Mesendoderm (in vitro differentiated cells): Measurements from ENCODE around the gene SLC44A1.

Experiments used
- DNase-seq: peaks from one replicate; pipeline ENCODE4 v3.0.0; 2013
- H2AK5ac ChIP-seq: 2 replicates; pipeline ENCODE4 v1.6.1; 2013; ENCODE audit warnings: low read length, inconsistent platforms
- H2BK120ac ChIP-seq: 2 replicates; pipeline ENCODE4 v1.6.1; 2013; ENCODE audit warnings: low read depth, mild to moderate bottlenecking, low read length, moderate library complexity, mixed read lengths
- H2BK15ac ChIP-seq: replicated peaks from 2 replicates; pipeline ENCODE4 v1.6.1; 2013; ENCODE audit warnings: low read depth, mild to moderate bottlenecking, moderate library complexity
- H2BK5ac ChIP-seq: 2 replicates; pipeline ENCODE4 v1.6.1; 2013; ENCODE audit warnings: low read length, inconsistent platforms
- H3K18ac ChIP-seq: 2 replicates; pipeline ENCODE4 v1.6.1; 2013; ENCODE audit warnings: mild to moderate bottlenecking, low read length, mixed read lengths
- H3K23ac ChIP-seq: one replicate; pipeline ENCODE4 v1.6.1; 2013; ENCODE audit warnings: low read length
- H3K27ac ChIP-seq: 2 replicates; pipeline ENCODE4 v1.5.1; 2013; ENCODE audit warnings: low read depth, mild to moderate bottlenecking, inconsistent platforms, low read length, moderate library complexity
- H3K27me3 ChIP-seq: 2 replicates; pipeline ENCODE4 v1.6.1; 2013; ENCODE audit warnings: low read length, control low read depth, mild to moderate bottlenecking, inconsistent platforms; ENCODE audit not compliant: insufficient read depth, poor library complexity
- H3K36me3 ChIP-seq: 2 replicates; pipeline ENCODE4 v1.6.1; 2013; ENCODE audit warnings: low read length, inconsistent platforms; ENCODE audit not compliant: control insufficient read depth, insufficient read depth
- H3K4ac ChIP-seq: one replicate; pipeline ENCODE4 v1.6.1; 2013; ENCODE audit warnings: low read depth, mild to moderate bottlenecking, low read length, moderate library complexity
- H3K4me1 ChIP-seq: 2 replicates; pipeline ENCODE4 v1.6.1; 2013; ENCODE audit warnings: low read depth, low read length, inconsistent platforms; ENCODE audit not compliant: control insufficient read depth
- H3K4me2 ChIP-seq: 2 replicates; pipeline ENCODE4 v1.6.1; 2013; ENCODE audit warnings: low read length
- H3K4me3 ChIP-seq: 2 replicates; pipeline ENCODE4 v1.5.1; 2013; ENCODE audit warnings: mild to moderate bottlenecking, low read length
- H3K56ac ChIP-seq: one replicate; pipeline ENCODE4 v1.6.1; 2013; ENCODE audit warnings: low read length
- H3K79me1 ChIP-seq: 2 replicates; pipeline ENCODE4 v1.6.1; 2013; ENCODE audit warnings: low read length, inconsistent platforms
- H3K79me2 ChIP-seq: 2 replicates; pipeline ENCODE4 v1.6.1; 2013; ENCODE audit warnings: mild to moderate bottlenecking, low read length; ENCODE audit not compliant: control insufficient read depth, insufficient read depth
- H3K9ac ChIP-seq: 2 replicates; pipeline ENCODE4 v1.6.1; 2013; ENCODE audit warnings: low read length, inconsistent platforms
- H4K5ac ChIP-seq: one replicate; pipeline ENCODE4 v1.6.1; 2013; ENCODE audit warnings: low read length
- H4K8ac ChIP-seq: one replicate; pipeline ENCODE4 v1.6.1; 2013; ENCODE audit warnings: low read depth, mild to moderate bottlenecking, control low read depth, low read length, moderate library complexity
- WGBS: extraction: QIAGEN DNeasy Blood & Tissue Kit; methylation state at CpG from one replicate; pipeline ENCODE4 v1.1.7; 2013; ENCODE audit warnings: low lambda C conversion rate, missing lambda C conversion rate; ENCODE audit not compliant: insufficient coverage; ENCODE audit errors: extremely low coverage; 5-methylcytosine and 5-hydroxymethylcytosine counted together

SLC44A1 gene

DNA sequence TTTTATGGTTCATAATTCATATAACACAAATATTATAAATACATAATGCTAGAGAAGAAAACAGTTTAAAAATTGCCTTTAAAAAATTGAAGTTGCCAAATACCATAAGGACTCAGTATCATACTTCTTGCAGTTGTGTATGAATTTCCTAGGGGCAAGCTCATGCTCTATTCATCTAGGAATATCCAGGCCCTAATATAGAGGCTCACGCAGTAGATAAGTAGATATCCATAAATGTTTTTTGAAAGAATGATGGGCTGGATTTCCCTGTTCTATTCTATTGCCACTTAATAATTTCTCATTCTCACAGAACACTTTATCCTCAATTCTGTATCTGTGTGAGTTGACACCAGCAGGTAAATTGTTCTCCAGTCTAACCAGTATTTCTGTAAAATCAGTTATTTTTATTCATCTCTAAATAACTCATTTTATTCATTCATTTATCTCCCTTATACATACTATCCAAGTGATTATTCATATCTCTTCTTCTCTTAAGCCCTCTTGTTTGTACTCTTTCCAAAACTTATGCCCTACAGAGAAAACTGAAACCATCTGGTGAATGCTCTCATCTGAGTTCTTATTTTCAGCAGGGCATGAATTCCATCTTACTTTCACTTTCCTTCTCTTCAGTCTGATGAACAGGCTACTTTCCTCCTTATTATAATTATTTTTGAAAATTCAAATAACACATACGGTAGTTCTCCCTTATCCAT lies 97.1 kb downstream of the SLC44A1 start:
- Histone ChIP-seq H2AK5ac (no peak overlapping the region), H4K8ac (no peak overlapping the region), H3K4me2 (no peak overlapping the region), H3K4ac (no peak overlapping the region), H3K79me2 (no peaks in the 10 kb centered on the region), H2BK5ac (no peak overlapping the region), H3K4me3 (no peak overlapping the region), H3K18ac (no peak overlapping the region), H3K9ac (no peak overlapping the region), H3K27ac (no peak overlapping the region), H3K56ac (no peak overlapping the region), H3K23ac (no peak overlapping the region), H4K5ac (no peak overlapping the region), H3K4me1 (peaks cover 1% of the 10 kb centered on the region), H3K27me3 (no peaks in the 10 kb centered on the region), H2BK120ac (no peak overlapping the region), H3K36me3 (no peaks in the 10 kb centered on the region), H3K79me1 (no peaks in the 10 kb centered on the region), H2BK15ac (no peak overlapping the region)
- no peak for DNase-seq
- WGBS, result no CpG with 5 or more reads among the region's 2 CpGs

DNA sequence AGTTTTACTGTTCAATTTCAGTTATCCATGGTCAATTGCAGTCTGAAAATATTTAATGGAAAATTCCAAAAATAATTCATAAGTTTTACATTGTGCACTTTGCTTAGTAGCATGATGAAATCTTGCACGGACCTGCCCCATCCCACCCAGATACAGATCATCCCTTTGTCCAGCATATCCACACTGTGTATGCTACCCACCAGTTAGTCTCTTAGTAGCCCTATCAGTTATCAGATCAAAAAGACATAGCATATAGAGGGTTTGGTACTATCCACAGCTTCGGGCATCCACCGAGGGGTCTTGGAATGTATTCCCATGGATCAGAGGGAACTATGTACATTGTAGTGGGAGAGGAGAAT lies 97.7 kb downstream of the SLC44A1 start:
- H3K79me1 ChIP-seq, result no peaks in the 10 kb centered on the region
- H2BK120ac ChIP-seq, result no peak overlapping the region
- H2AK5ac ChIP-seq, result no peak overlapping the region
- no peak overlapping the region for H3K9ac ChIP-seq
- H3K4me3 ChIP-seq, result no peak overlapping the region
- H4K8ac ChIP-seq, result no peak overlapping the region
- no peak overlapping the region for H2BK15ac ChIP-seq
- H3K36me3 ChIP-seq, result no peaks in the 10 kb centered on the region
- H3K27ac ChIP-seq, result no peak overlapping the region
- no peaks in the 10 kb centered on the region for H3K79me2 ChIP-seq
- H3K23ac ChIP-seq, result no peak overlapping the region
- no peak overlapping the region for H3K4ac ChIP-seq
- H3K56ac ChIP-seq, result no peak overlapping the region
- no peak overlapping the region for H3K4me2 ChIP-seq
- no peak for DNase-seq
- H2BK5ac ChIP-seq, result no peak overlapping the region
- H4K5ac ChIP-seq, result no peak overlapping the region
- H3K27me3 ChIP-seq, result no peaks in the 10 kb centered on the region
- H3K4me1 ChIP-seq, result peaks cover 1% of the 10 kb centered on the region
- WGBS, result no CpG with 5 or more reads among the region's 3 CpGs
- H3K18ac ChIP-seq, result no peak overlapping the region

DNA sequence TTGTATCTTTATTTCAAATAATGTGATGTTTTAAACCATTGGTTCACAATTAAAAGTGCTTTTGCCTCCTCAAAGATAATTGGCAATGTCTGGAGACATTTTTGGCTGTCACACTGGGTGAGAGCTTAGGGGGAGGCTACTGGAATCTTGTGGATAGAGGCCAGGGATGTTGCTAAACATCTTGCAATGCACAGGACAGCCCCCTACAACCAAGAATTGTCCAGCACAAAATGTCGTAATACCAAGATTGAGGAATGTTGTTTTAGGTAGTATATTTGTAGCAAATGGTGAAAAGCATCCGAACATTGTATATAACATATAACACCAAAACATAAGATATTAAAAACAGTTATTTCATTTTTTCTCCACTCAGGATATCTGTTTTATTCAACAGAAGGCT lies 99.8 kb downstream of the SLC44A1 start:
- peaks cover 1% of the 10 kb centered on the region for H3K4me1 ChIP-seq
- no peak overlapping the region for H4K5ac ChIP-seq
- no peak overlapping the region for H2BK15ac ChIP-seq
- no peak overlapping the region for H3K9ac ChIP-seq
- no peaks in the 10 kb centered on the region for H3K27me3 ChIP-seq
- H3K79me1 ChIP-seq, result no peaks in the 10 kb centered on the region
- no peak overlapping the region for H4K8ac ChIP-seq
- no peak overlapping the region for H3K27ac ChIP-seq
- H3K79me2 ChIP-seq, result no peaks in the 10 kb centered on the region
- H3K4ac ChIP-seq, result no peak overlapping the region
- H3K18ac ChIP-seq, result no peak overlapping the region
- H2BK120ac ChIP-seq, result no peak overlapping the region
- H3K56ac ChIP-seq, result no peak overlapping the region
- H2BK5ac ChIP-seq, result no peak overlapping the region
- WGBS, result no CpG with 5 or more reads among the region's 2 CpGs
- H3K23ac ChIP-seq, result no peak overlapping the region
- no peak for DNase-seq
- no peaks in the 10 kb centered on the region for H3K36me3 ChIP-seq
- no peak overlapping the region for H3K4me3 ChIP-seq
- H3K4me2 ChIP-seq, result no peak overlapping the region
- H2AK5ac ChIP-seq, result no peak overlapping the region

DNA sequence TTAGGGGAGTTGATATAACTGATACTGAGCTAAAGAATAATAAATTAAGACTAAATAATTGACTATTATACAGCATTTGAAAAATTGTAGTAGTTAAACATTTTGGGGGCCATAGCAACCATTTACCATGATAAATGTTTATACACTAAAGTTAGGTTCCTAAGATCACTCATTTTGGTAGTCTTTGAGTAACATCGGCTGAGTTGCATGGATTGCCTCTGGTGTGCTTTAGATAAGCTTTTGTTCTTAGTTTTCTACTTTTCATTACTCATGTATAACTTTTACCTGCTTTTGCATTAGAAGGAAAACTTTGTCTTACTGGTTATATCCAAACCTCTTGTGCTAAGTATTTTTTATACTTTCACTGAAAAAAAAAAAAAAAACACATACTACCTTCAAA lies 101.2 kb downstream of the SLC44A1 start:
- Histone ChIP-seq H3K79me2 (no peaks in the 10 kb centered on the region), H3K27ac (no peak overlapping the region), H4K8ac (no peak overlapping the region), H3K56ac (no peak overlapping the region), H3K4ac (no peak overlapping the region), H4K5ac (no peak overlapping the region), H2BK120ac (no peak overlapping the region), H3K4me2 (no peak overlapping the region), H3K9ac (no peak overlapping the region), H3K4me3 (no peak overlapping the region), H2AK5ac (no peak overlapping the region), H3K27me3 (no peaks in the 10 kb centered on the region), H2BK5ac (no peak overlapping the region), H3K36me3 (no peaks in the 10 kb centered on the region), H3K79me1 (no peaks in the 10 kb centered on the region), H3K4me1 (peaks cover 1% of the 10 kb centered on the region), H2BK15ac (no peak overlapping the region), H3K23ac (no peak overlapping the region), H3K18ac (no peak overlapping the region)
- no peak for DNase-seq
- no CpG with 5 or more reads among the region's 1 CpG for WGBS

DNA sequence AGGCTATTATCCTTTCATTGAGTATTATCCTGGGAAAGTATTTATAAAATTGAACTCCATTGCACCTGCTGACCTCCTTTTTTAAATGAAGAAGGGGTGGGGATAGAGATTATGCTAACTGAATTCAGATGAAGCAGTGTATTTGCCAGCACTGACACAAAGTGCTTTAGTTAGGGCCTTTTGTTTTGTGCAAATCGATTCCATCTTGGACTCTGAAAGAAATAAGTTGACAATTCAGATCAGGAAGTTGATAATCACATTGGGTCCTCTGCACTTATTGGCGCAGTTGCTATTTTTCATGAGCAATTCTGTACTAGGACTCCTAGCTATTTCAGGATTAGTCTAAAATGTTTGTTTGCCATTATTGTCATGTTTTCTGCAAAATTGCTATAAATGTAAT lies 101.8 kb downstream of the SLC44A1 start:
- H3K79me2 ChIP-seq, result no peaks in the 10 kb centered on the region
- H3K36me3 ChIP-seq, result no peaks in the 10 kb centered on the region
- H4K5ac ChIP-seq, result no peak overlapping the region
- H2BK120ac ChIP-seq, result no peak overlapping the region
- no peak overlapping the region for H3K4ac ChIP-seq
- H3K56ac ChIP-seq, result no peak overlapping the region
- H2BK15ac ChIP-seq, result no peak overlapping the region
- H3K27me3 ChIP-seq, result no peaks in the 10 kb centered on the region
- no peak overlapping the region for H3K4me3 ChIP-seq
- H3K23ac ChIP-seq, result no peak overlapping the region
- whole genome bisulfite sequencing, result no CpG with 5 or more reads among the region's 2 CpGs
- H3K4me2 ChIP-seq, result no peak overlapping the region
- DNase-seq, result no peak
- H2AK5ac ChIP-seq, result no peak overlapping the region
- H3K27ac ChIP-seq, result no peak overlapping the region
- no peaks in the 10 kb centered on the region for H3K79me1 ChIP-seq
- peaks cover 1% of the 10 kb centered on the region for H3K4me1 ChIP-seq
- H4K8ac ChIP-seq, result no peak overlapping the region
- H3K9ac ChIP-seq, result no peak overlapping the region
- H2BK5ac ChIP-seq, result no peak overlapping the region
- H3K18ac ChIP-seq, result no peak overlapping the region

DNA sequence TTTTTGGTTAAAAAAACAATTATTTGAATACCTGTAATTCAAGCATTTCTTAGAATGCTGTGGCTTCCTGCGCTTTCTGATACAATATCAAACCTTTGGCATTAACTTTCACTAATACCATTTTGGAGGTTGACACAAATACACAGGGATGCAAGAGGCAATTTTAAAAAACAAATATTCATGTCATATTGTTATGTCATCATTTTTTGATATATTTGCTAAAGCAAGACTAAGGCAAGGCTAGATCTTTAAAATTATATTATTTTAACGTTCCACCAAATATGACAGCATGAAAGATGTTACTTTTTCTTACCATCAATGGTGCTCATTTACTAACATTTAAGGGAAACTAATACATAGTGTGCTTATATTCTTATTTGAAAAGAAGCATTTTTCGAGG lies 110.0 kb downstream of the SLC44A1 start:
- Histone ChIP-seq H3K79me2 (no peaks in the 10 kb centered on the region), H3K9ac (no peak overlapping the region), H3K56ac (no peak overlapping the region), H3K4me2 (no peak overlapping the region), H4K5ac (no peak overlapping the region), H2BK120ac (no peak overlapping the region), H3K36me3 (no peaks in the 10 kb centered on the region), H3K4me1 (no peaks in the 10 kb centered on the region), H3K23ac (no peak overlapping the region), H2BK15ac (no peak overlapping the region), H3K27me3 (no peaks in the 10 kb centered on the region), H3K4ac (no peak overlapping the region), H3K79me1 (no peaks in the 10 kb centered on the region), H4K8ac (no peak overlapping the region), H3K18ac (no peak overlapping the region), H3K4me3 (no peak overlapping the region), H2BK5ac (no peak overlapping the region), H3K27ac (no peak overlapping the region), H2AK5ac (no peak overlapping the region)
- DNase-seq, result no peak
- WGBS, result no CpG with 5 or more reads among the region's 3 CpGs
